ACC112 (cell line): ENCODE results near the gene NAMPT.
A peak's percentile ranks its signal among the peaks of the same experiment; 100 is the strongest.
"Not testable (repeated sequence)": the region's sequence is repeated elsewhere in the genome, so short reads cannot be mapped to it uniquely, and the experiment has no call there.

ENCODE experiments used
- H2AFZ ChIP-seq: fragments of 200-600 bp; sonication (generic); one replicate; pipeline ENCODE4 v1.6.0; 2017; ENCODE audit warnings: antibody characterized with exemption, low read length; ENCODE audit not compliant: unreplicated experiment
- H3K27ac ChIP-seq: fragments of 200-600 bp; sonication (generic); 2 replicates; pipeline ENCODE4 v1.5.1; 2014; ENCODE audit warnings: low read depth, mild to moderate bottlenecking, antibody characterized with exemption, low read length, moderate library complexity
- H3K27me3 ChIP-seq: fragments of 200-600 bp; sonication (generic); 2 replicates; pipeline ENCODE4 v1.6.1; 2014; ENCODE audit warnings: mild to moderate bottlenecking, antibody characterized with exemption, low read length, moderate library complexity, mixed read lengths; ENCODE audit not compliant: insufficient read depth
- H3K36me3 ChIP-seq: fragments of 200-600 bp; sonication (generic); 2 replicates; pipeline ENCODE4 v1.6.1; 2016; ENCODE audit warnings: mild to moderate bottlenecking, antibody characterized with exemption, low read length, moderate library complexity, mixed read lengths; ENCODE audit not compliant: insufficient read depth
- H3K4me1 ChIP-seq: fragments of 200-600 bp; sonication (generic); one replicate; pipeline ENCODE4 v1.6.1; 2016; ENCODE audit warnings: low read length, mixed read lengths; ENCODE audit not compliant: insufficient read depth, unreplicated experiment, control insufficient read depth
- H3K4me3 ChIP-seq: fragments of 200-600 bp; sonication (generic); 2 replicates; pipeline ENCODE4 v1.5.1; 2014; ENCODE audit warnings: mild to moderate bottlenecking, low read depth, low read length
- H3K79me2 ChIP-seq: fragments of 200-600 bp; sonication (generic); one replicate; pipeline ENCODE4 v1.6.0; 2016; ENCODE audit warnings: low read length; ENCODE audit not compliant: control insufficient read depth, unreplicated experiment, insufficient read depth

NAMPT gene

GRCh38 chr7:106284714-106285050 is at the start of gene NAMPT:
Gene NAMPT, minus strand, starts transcription at chr7:106284983. Its CDS starts 99 bp downstream, at chr7:106284884.
- no peaks in the 10 kb centered on the region for H3K27me3 ChIP-seq
- H3K4me3 ChIP-seq = peak within 1 kb of the TSS; percentile 99
- H3K79me2 ChIP-seq = peaks cover 51% of the 10 kb centered on the region
- H3K27ac ChIP-seq = peak within 1 kb of the TSS; percentile 98
- peaks cover 23% of the 10 kb centered on the region for H3K4me1 ChIP-seq
- peak within 1 kb of the TSS; percentile 16 for H2AFZ ChIP-seq
- H3K36me3 ChIP-seq = 0 out of 2 replicates have a peak, but pooled peaks cover 7% of the 10 kb centered on the region

DNA sequence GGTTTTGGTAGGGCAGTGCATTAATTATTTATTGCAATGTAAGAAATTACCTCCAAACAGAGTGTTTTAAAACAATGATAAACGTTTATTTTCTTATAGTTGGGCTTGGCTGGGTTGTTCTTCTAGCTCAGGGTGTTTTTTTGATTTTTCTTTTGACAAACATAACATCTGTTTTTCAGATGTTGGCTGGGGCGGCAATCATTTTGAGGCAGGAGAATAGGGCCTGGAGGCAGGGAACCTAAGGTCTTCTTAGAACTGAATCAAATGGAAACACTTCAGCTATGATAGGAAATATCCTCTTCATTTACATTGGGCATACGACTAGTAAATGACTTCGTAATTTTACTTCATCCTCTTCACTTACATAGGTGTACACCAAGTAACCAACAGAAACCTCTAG is 47.4 kb upstream of the NAMPT start:
- no peaks in the 10 kb centered on the region for H3K27me3 ChIP-seq
- peaks cover 16% of the 10 kb centered on the region for H3K4me1 ChIP-seq
- no peak overlapping the region for H3K27ac ChIP-seq
- no peak overlapping the region for H3K4me3 ChIP-seq
- no peak overlapping the region for H2AFZ ChIP-seq
- H3K79me2 ChIP-seq = no peaks in the 10 kb centered on the region
- no peaks in the 10 kb centered on the region for H3K36me3 ChIP-seq

GRCh38 chr7:106331441-106332175 is 46.8 kb upstream of the NAMPT start:
- H3K27me3 ChIP-seq = no peaks in the 10 kb centered on the region

GRCh38 chr7:106329971-106330733 is 45.4 kb upstream of the NAMPT start:
- Histone ChIP-seq H2AFZ (no peak overlapping the region), H3K4me1 (peaks cover 21% of the 10 kb centered on the region), H3K36me3 (no peaks in the 10 kb centered on the region), H3K27ac (peak overlapping the region; percentile 43), H3K4me3 (no peak overlapping the region), H3K27me3 (no peaks in the 10 kb centered on the region), H3K79me2 (no peaks in the 10 kb centered on the region)

More at GRCh38 chr7:106331441-106332175, 46.8 kb upstream of the NAMPT start:
- Histone ChIP-seq H3K4me3 (no peak overlapping the region), H3K36me3 (no peaks in the 10 kb centered on the region), H3K4me1 (peaks cover 19% of the 10 kb centered on the region), H3K79me2 (no peaks in the 10 kb centered on the region), H2AFZ (no peak overlapping the region), H3K27ac (no peak overlapping the region)

DNA sequence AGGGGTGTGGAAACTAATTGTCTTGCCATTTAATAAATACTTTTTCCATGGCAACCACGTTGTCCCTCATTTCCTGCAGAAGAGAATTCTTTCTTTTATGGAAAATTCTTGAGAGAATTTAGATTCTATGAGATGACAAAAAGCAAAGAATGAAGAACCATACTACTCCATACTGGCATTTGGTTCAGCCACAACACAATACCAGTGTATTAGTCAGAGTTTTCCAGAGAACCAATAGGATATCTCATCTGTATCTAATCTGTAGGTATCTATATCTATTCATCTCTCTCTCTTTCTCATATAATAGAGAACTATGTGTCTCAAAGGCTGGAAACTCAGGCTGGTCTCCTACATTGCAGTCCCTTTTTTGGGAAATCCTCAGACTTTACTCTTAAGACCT is 44.6 kb upstream of the NAMPT start:
- peak overlapping the region; percentile 38; the same call in 1 of the 2 replicates for H3K27ac ChIP-seq
- H3K4me3 ChIP-seq = no peak overlapping the region
- H3K27me3 ChIP-seq = no peaks in the 10 kb centered on the region
- H3K4me1 ChIP-seq = peaks cover 21% of the 10 kb centered on the region
- no peaks in the 10 kb centered on the region for H3K36me3 ChIP-seq
- no peak overlapping the region for H2AFZ ChIP-seq
- H3K79me2 ChIP-seq = no peaks in the 10 kb centered on the region

GRCh38 chr7:106327538-106328481 is 43.0 kb upstream of the NAMPT start:
- no peaks in the 10 kb centered on the region for H3K27me3 ChIP-seq
- no peak overlapping the region for H3K4me3 ChIP-seq
- no peaks in the 10 kb centered on the region for H3K36me3 ChIP-seq
- no peak overlapping the region for H3K27ac ChIP-seq
- H3K4me1 ChIP-seq = peaks cover 21% of the 10 kb centered on the region
- H3K79me2 ChIP-seq = no peaks in the 10 kb centered on the region
- H2AFZ ChIP-seq = no peak overlapping the region

- no peaks in the 10 kb centered on the region for H3K36me3 ChIP-seq
- H3K27ac ChIP-seq = no peak overlapping the region
- no peak overlapping the region for H3K4me3 ChIP-seq
- no peaks in the 10 kb centered on the region for H3K27me3 ChIP-seq
- H3K79me2 ChIP-seq = no peaks in the 10 kb centered on the region
- peaks cover 21% of the 10 kb centered on the region for H3K4me1 ChIP-seq
- peak overlapping the region; percentile 29 for H2AFZ ChIP-seq
Measured at GRCh38 chr7:106326594-106327537, 42.1 kb upstream of the NAMPT start.

DNA sequence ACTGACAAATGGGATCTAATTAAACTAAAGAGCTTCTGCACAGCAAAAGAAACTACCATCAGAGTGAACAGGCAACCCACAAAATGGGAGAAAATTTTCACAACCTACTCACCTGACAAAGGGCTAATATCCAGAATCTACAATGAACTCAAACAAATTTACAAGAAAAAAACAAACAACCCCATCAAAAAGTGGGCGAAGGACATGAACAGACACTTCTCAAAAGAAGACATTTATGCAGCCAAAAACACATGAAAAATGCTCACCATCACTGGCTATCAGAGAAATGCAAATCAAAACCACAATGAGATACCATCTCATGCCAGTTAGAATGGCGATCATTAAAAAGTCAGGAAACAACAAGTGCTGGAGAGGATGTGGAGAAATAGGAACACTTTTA is 39.7 kb upstream of the NAMPT start:
- not testable (repeated sequence) for H3K4me3 ChIP-seq, H3K79me2 ChIP-seq, H3K27ac ChIP-seq, H2AFZ ChIP-seq, H3K27me3 ChIP-seq, H3K36me3 ChIP-seq
- H3K4me1 ChIP-seq = peaks cover 10% of the 10 kb centered on the region

GRCh38 chr7:106320254-106320770 is 35.5 kb upstream of the NAMPT start:
- H3K27ac ChIP-seq, H2AFZ ChIP-seq, H3K4me3 ChIP-seq, H3K36me3 ChIP-seq, H3K4me1 ChIP-seq, H3K27me3 ChIP-seq, H3K79me2 ChIP-seq: not testable (repeated sequence)
